ENCODE results near the gene KDM4B. TPM values are rescaled to one million over a fixed set of nuclear protein-coding genes. Genes with fewer than 3 reads are reported as not detected.

Gene KDM4B
- total and polyA plus RNA-seq, 4 donors = 3.2 to 19.7 (median 12.9) TPM

DNA sequence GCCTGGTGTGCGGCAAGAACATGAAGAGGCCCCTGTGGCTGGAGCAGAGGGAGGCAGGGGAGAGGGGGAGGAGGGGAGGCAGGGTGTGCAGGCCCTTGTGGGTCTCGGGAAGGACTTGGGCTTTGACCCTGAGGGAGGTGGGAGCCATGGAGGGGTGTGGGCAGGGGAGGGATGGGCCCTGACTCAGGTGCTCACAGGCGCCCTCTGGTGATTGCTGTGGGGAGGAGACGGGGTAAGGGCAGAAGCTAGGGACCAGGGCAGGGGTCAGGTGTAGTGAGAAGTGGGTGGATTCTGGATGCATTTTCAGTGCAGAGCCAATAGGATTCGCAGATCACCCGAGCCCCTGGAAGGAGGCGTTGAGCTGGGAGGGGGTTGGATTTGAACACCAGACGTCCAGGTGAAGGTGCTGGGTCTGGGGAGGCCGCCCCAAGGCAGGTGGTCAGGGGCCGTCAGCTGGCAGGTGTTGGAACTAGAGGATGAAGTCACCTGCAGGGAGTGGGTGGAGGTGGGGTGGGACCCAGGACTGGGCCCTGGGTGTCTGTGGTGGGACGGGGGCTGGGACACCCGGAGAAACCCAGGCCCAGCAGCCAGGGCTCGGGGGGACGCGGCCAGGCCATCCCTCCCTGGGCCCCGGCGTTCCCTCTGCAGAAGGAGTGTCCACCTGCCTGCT, 185.4 kb downstream of the KDM4B start:
- DNase-seq (ENCODE audit: low spot score) = peak; percentile 66
- Histone ChIP-seq H3K9me3 (ENCODE audit: control insufficient read depth in 4 of 4, low read length in 3 of 4) (no peaks in the 10 kb centered on the region), H3K27me3 (ENCODE audit: control insufficient read depth in 4 of 4, insufficient read depth in 4 of 4, low read length in 3 of 4) (no peaks in the 10 kb centered on the region), H3K27ac (ENCODE audit: low read depth in 1 of 2, low read length in 2 of 2) (no peak overlapping the region), H3K4me3 (ENCODE audit: low read depth in 1 of 3, low read length in 3 of 3) (no peak overlapping the region), H3K36me3 (ENCODE audit: control insufficient read depth in 4 of 4, insufficient read depth in 3 of 4, low read depth in 1 of 4, low read length in 3 of 4) (peaks cover 0 to 7% (median 2%) of the 10 kb centered on the region in 4 donors), H3K9ac (ENCODE audit: low read depth in 1 of 2, low read length in 2 of 2) (no peak overlapping the region), H3K4me1 (ENCODE audit: control insufficient read depth in 4 of 4, insufficient read depth in 4 of 4, low read length in 3 of 4) (no peaks in the 10 kb centered on the region)
- 77% methylated on average over 17 of the region's 17 CpGs for WGBS
- TF ChIP-seq FOXA1 (IDR thresholded peaks at IDR 0.05) = no peak
- peak in 1 of 2 donors; percentile 48 for TF ChIP-seq RAD21 (IDR thresholded peaks at IDR 0.05)
- TF ChIP-seq HNF4G (IDR thresholded peaks at IDR 0.05) = no peak
- peak; percentile 27 for TF ChIP-seq CTCF (IDR thresholded peaks at IDR 0.05; ENCODE audit: low read depth, low read length, missing input control)

- no peaks in the 10 kb centered on the region for H3K27me3 ChIP-seq (ENCODE audit: control insufficient read depth in 4 of 4, insufficient read depth in 4 of 4, low read length in 3 of 4)
- TF ChIP-seq, protein P1, sequence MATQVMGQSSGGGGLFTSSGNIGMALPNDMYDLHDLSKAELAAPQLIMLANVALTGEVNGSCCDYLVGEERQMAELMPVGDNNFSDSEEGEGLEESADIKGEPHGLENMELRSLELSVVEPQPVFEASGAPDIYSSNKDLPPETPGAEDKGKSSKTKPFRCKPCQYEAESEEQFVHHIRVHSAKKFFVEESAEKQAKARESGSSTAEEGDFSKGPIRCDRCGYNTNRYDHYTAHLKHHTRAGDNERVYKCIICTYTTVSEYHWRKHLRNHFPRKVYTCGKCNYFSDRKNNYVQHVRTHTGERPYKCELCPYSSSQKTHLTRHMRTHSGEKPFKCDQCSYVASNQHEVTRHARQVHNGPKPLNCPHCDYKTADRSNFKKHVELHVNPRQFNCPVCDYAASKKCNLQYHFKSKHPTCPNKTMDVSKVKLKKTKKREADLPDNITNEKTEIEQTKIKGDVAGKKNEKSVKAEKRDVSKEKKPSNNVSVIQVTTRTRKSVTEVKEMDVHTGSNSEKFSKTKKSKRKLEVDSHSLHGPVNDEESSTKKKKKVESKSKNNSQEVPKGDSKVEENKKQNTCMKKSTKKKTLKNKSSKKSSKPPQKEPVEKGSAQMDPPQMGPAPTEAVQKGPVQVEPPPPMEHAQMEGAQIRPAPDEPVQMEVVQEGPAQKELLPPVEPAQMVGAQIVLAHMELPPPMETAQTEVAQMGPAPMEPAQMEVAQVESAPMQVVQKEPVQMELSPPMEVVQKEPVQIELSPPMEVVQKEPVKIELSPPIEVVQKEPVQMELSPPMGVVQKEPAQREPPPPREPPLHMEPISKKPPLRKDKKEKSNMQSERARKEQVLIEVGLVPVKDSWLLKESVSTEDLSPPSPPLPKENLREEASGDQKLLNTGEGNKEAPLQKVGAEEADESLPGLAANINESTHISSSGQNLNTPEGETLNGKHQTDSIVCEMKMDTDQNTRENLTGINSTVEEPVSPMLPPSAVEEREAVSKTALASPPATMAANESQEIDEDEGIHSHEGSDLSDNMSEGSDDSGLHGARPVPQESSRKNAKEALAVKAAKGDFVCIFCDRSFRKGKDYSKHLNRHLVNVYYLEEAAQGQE (IDR thresholded peaks at IDR 0.05) = no peak
- TF ChIP-seq HNF4G (IDR thresholded peaks at IDR 0.05) (no peak), RAD21 (IDR thresholded peaks at IDR 0.05) (no peak)
- DNase-seq (ENCODE audit: low spot score) = peak; percentile 24
- 92% methylated on average over 26 of the region's 26 CpGs for WGBS
- no peak overlapping the region for H3K9ac ChIP-seq (ENCODE audit: low read depth in 1 of 2, low read length in 2 of 2)
- peaks cover 0 to 7% (median 1%) of the 10 kb centered on the region in 4 donors for H3K36me3 ChIP-seq (ENCODE audit: control insufficient read depth in 4 of 4, insufficient read depth in 3 of 4, low read depth in 1 of 4, low read length in 3 of 4)
- H3K4me3 ChIP-seq (ENCODE audit: low read depth in 1 of 3, low read length in 3 of 3) = no peak overlapping the region
- H3K4me1 ChIP-seq (ENCODE audit: control insufficient read depth in 4 of 4, insufficient read depth in 4 of 4, low read length in 3 of 4) = no peaks in the 10 kb centered on the region
- H3K9me3 ChIP-seq (ENCODE audit: control insufficient read depth in 4 of 4, low read length in 3 of 4) = no peaks in the 10 kb centered on the region
- no peak overlapping the region for H3K27ac ChIP-seq (ENCODE audit: low read depth in 1 of 2, low read length in 2 of 2)
Observed at GRCh38 chr19:5154799-5155426, 186.0 kb downstream of the KDM4B start.

DNA sequence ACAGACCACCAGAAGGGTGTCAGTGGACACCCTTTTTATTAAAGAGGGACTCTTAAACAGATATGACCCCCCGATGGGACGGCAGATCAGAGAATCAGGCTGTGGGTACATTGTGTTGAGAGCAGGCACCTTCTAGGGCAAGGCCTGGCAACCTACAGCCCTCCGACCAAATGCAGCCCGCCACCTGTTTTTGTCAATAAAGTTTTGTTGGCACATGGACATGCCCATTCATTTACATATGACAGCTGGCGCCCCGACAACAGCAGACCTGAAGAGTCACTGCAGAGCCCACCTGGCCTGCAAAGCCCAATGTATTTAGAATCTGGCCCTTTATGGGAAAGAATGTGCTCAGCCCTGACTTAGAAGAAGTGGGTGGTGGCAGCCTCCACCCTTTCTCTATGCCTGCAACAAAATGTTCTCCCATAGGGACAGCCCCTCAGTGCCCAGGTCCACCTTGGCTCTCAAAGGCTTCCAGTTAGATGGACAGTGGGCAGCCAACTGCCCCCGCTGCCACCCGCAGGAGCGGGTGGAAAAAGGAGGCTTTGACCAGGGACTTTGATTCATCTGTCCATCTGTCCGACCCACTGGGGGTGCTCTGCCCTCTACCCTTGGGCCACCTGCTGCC, 186.8 kb downstream of the KDM4B start:
- peak; percentile 30 for DNase-seq (ENCODE audit: low spot score)
- 89% methylated on average over 10 of the region's 10 CpGs for whole genome bisulfite sequencing
- no peaks in the 10 kb centered on the region for H3K4me1 ChIP-seq (ENCODE audit: control insufficient read depth in 4 of 4, insufficient read depth in 4 of 4, low read length in 3 of 4)

More for the DNA sequence above, 186.8 kb downstream of the KDM4B start:
- Histone ChIP-seq H3K27me3 (ENCODE audit: control insufficient read depth in 4 of 4, insufficient read depth in 4 of 4, low read length in 3 of 4) (no peaks in the 10 kb centered on the region), H3K27ac (ENCODE audit: low read depth in 1 of 2, low read length in 2 of 2) (no peak overlapping the region), H3K9me3 (ENCODE audit: control insufficient read depth in 4 of 4, low read length in 3 of 4) (no peaks in the 10 kb centered on the region), H3K4me3 (ENCODE audit: low read depth in 1 of 3, low read length in 3 of 3) (no peak overlapping the region), H3K9ac (ENCODE audit: low read depth in 1 of 2, low read length in 2 of 2) (no peak overlapping the region), H3K36me3 (ENCODE audit: control insufficient read depth in 4 of 4, insufficient read depth in 3 of 4, low read depth in 1 of 4, low read length in 3 of 4) (peaks cover 0 to 5% (median 1%) of the 10 kb centered on the region in 4 donors)
- TF ChIP-seq NR2F2 (IDR thresholded peaks at IDR 0.05) (no peak), CTCF (IDR thresholded peaks at IDR 0.05; ENCODE audit: low read depth, low read length, missing input control) (no peak), JUND (IDR thresholded peaks at IDR 0.05) (no peak)
- TF ChIP-seq, protein P1 (IDR thresholded peaks at IDR 0.05) = no peak
- TF ChIP-seq, protein P2, sequence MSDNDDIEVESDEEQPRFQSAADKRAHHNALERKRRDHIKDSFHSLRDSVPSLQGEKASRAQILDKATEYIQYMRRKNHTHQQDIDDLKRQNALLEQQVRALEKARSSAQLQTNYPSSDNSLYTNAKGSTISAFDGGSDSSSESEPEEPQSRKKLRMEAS (IDR thresholded peaks at IDR 0.05) = no peak
